SU-DHL-6 (cell line): ENCODE measurements around the gene GULP1.

Experiments
- H2AFZ ChIP-seq: fragments of 200-600 bp; sonication (generic); 2 replicates; pipeline ENCODE4 v1.6.1; 2014; ENCODE audit warnings: low read depth, mild to moderate bottlenecking, moderate library complexity, mixed read lengths, antibody characterized with exemption, low read length; ENCODE audit not compliant: severe bottlenecking
- H3F3A ChIP-seq: fragments of 200-600 bp; shearing (Covaris generic); 2 replicates; pipeline ENCODE4 v1.6.0; 2016; ENCODE audit warnings: antibody characterized with exemption, mild to moderate bottlenecking; ENCODE audit not compliant: insufficient read depth
- H3K27ac ChIP-seq: fragments of 200-600 bp; sonication (generic); 2 replicates; pipeline ENCODE4 v1.5.1; 2016; ENCODE audit warnings: low read depth, mild to moderate bottlenecking, low read length, moderate library complexity, mixed read lengths
- H3K27me3 ChIP-seq: fragments of 200-600 bp; sonication (generic), shearing (Covaris generic); 2 replicates; pipeline ENCODE4 v1.6.0; 2014; ENCODE audit warnings: mild to moderate bottlenecking, low read length
- H3K36me3 ChIP-seq: fragments of 200-600 bp; sonication (generic); 2 replicates; pipeline ENCODE4 v1.6.1; 2014; ENCODE audit warnings: mild to moderate bottlenecking, low read length, mixed read lengths
- H3K4me2 ChIP-seq: fragments of 300-600, 200-600 bp; shearing (Covaris generic), sonication (generic); 2 replicates; pipeline ENCODE4 v1.6.0; 2014; ENCODE audit warnings: low read length, low read depth, mild to moderate bottlenecking; ENCODE audit not compliant: poor library complexity, severe bottlenecking
- H3K4me3 ChIP-seq: fragments of 200-600 bp; sonication (generic); 2 replicates; pipeline ENCODE4 v1.5.1; 2014; ENCODE audit warnings: antibody characterized with exemption, low read length, mild to moderate bottlenecking, mixed read lengths; ENCODE audit not compliant: insufficient read depth, poor library complexity, severe bottlenecking
- H3K79me2 ChIP-seq: fragments of 200-600 bp; sonication (generic); 2 replicates; pipeline ENCODE4 v1.6.1; 2014; ENCODE audit warnings: mild to moderate bottlenecking, low read length, moderate library complexity; ENCODE audit not compliant: insufficient read depth
- H3K9ac ChIP-seq: fragments of 200-600 bp; sonication (generic); 2 replicates; pipeline ENCODE4 v1.7.0; 2014; ENCODE audit warnings: mild to moderate bottlenecking, low read length
- H3K9me2 ChIP-seq: fragments of 200-600 bp; sonication (generic); replicated peaks from 2 replicates; pipeline ENCODE4 v1.6.1; 2014; ENCODE audit warnings: low read length; ENCODE audit not compliant: insufficient read depth
- H3K9me3 ChIP-seq: fragments of 200-600 bp; sonication (generic); 2 replicates; pipeline ENCODE4 v1.6.1; 2014; ENCODE audit warnings: low read length, mixed read lengths; ENCODE audit not compliant: insufficient read depth
- H4K20me1 ChIP-seq: fragments of 200-600 bp; sonication (generic); 2 replicates; pipeline ENCODE4 v1.6.1; 2014; ENCODE audit warnings: low read depth, mild to moderate bottlenecking, antibody characterized with exemption, low read length, moderate library complexity, mixed read lengths
- CTCF ChIP-seq: fragments of 200-600 bp; sonication (generic); IDR thresholded peaks from one replicate; pipeline ENCODE4 v1.5.1; 2017; ENCODE audit warnings: antibody characterized with exemption, mild to moderate bottlenecking, low read length, moderate library complexity; ENCODE audit not compliant: insufficient read depth, poor library complexity, severe bottlenecking
- EZH2phosphoT487 ChIP-seq: fragments of 200-600 bp; sonication (generic), shearing (Covaris generic); conservative IDR thresholded peaks from 2 replicates; pipeline ENCODE4 v1.6.1; 2018; ENCODE audit warnings: mild to moderate bottlenecking, antibody characterized with exemption, low read length, moderate library complexity, mixed read lengths

GULP1 gene

GRCh38 chr2:188265315-188265714 lies 26.4 kb upstream of the GULP1 start:
- H3F3A ChIP-seq = no peaks in the 10 kb centered on the region
- no peaks in the 10 kb centered on the region for H4K20me1 ChIP-seq
- no peaks in the 10 kb centered on the region for H3K27me3 ChIP-seq
- H3K4me3 ChIP-seq = no peak overlapping the region
- H3K4me2 ChIP-seq = no peak overlapping the region
- H3K79me2 ChIP-seq = no peaks in the 10 kb centered on the region
- no peak overlapping the region for H3K27ac ChIP-seq
- TF ChIP-seq CTCF (no peak), EZH2phosphoT487 (no peak)
- no peaks in the 10 kb centered on the region for H3K9me3 ChIP-seq
- no peaks in the 10 kb centered on the region for H3K36me3 ChIP-seq
- no peaks in the 10 kb centered on the region for H3K9me2 ChIP-seq
- no peak overlapping the region for H2AFZ ChIP-seq
- no peak overlapping the region for H3K9ac ChIP-seq

GRCh38 chr2:188267776-188268175 lies 23.9 kb upstream of the GULP1 start:
- H4K20me1 ChIP-seq = no peaks in the 10 kb centered on the region
- TF ChIP-seq EZH2phosphoT487 = no peak
- TF ChIP-seq CTCF = no peak
- no peaks in the 10 kb centered on the region for H3K27me3 ChIP-seq

GRCh38 chr2:188269004-188269403 lies 22.7 kb upstream of the GULP1 start:
- Histone ChIP-seq H3K36me3 (no peaks in the 10 kb centered on the region), H3K4me3 (no peak overlapping the region), H3K4me2 (no peak overlapping the region), H3K9me3 (no peaks in the 10 kb centered on the region), H3K9ac (no peak overlapping the region), H4K20me1 (no peaks in the 10 kb centered on the region), H2AFZ (no peak overlapping the region), H3K27me3 (no peaks in the 10 kb centered on the region), H3K79me2 (no peaks in the 10 kb centered on the region), H3K27ac (no peak overlapping the region), H3F3A (no peaks in the 10 kb centered on the region), H3K9me2 (no peaks in the 10 kb centered on the region)
- TF ChIP-seq CTCF = no peak
- TF ChIP-seq EZH2phosphoT487 = no peak

More at GRCh38 chr2:188267776-188268175, 23.9 kb upstream of the GULP1 start:
- no peak overlapping the region for H3K27ac ChIP-seq
- H3K4me3 ChIP-seq = no peak overlapping the region
- no peak overlapping the region for H3K4me2 ChIP-seq
- no peaks in the 10 kb centered on the region for H3K9me3 ChIP-seq
- no peak overlapping the region for H2AFZ ChIP-seq
- no peaks in the 10 kb centered on the region for H3K9me2 ChIP-seq
- H3K79me2 ChIP-seq = no peaks in the 10 kb centered on the region
- no peaks in the 10 kb centered on the region for H3K36me3 ChIP-seq
- H3K9ac ChIP-seq = no peak overlapping the region
- H3F3A ChIP-seq = no peaks in the 10 kb centered on the region
